T follicular helper cell (primary cell): Measurements from ENCODE around the gene DYNC2H1.

ENCODE experiments used
- DNase-seq: peaks from one replicate; pipeline ENCODE4 v3.0.0-alpha.2; 2020; ENCODE audit warnings: low read depth
- total RNA-seq, 2 experiments: gene quantifications; one replicate each; lab custom pipeline; 2026; lab: John Stamatoyannopoulos, UW

The DYNC2H1 gene
- total RNA-seq, result 8.2 to 19.4 reads per million in 2 experiments

- DNase-seq, result peak; percentile 79
Observed at GRCh38 chr11:103108933-103109817, at the start of gene DYNC2H1. Gene DYNC2H1 (plus strand): TSS chr11:103109426. CDS start chr11:103109575, 149 bp downstream.

GRCh38 chr11:103061656-103062055 lies 47.6 kb upstream of the DYNC2H1 start:
- DNase-seq, result no peak

GRCh38 chr11:103067118-103067517 lies 42.1 kb upstream of the DYNC2H1 start:
- DNase-seq, result no peak

- no peak for DNase-seq
Observed at GRCh38 chr11:103069367-103069766, 39.9 kb upstream of the DYNC2H1 start.

- DNase-seq, result no peak
Observed at GRCh38 chr11:103070142-103070541, 39.1 kb upstream of the DYNC2H1 start.

GRCh38 chr11:103071008-103071407 lies 38.2 kb upstream of the DYNC2H1 start:
- DNase-seq, result no peak

GRCh38 chr11:103076361-103076760 lies 32.9 kb upstream of the DYNC2H1 start:
- no peak for DNase-seq

GRCh38 chr11:103077554-103077953 lies 31.7 kb upstream of the DYNC2H1 start:
- no peak for DNase-seq

- no peak for DNase-seq
Observed at GRCh38 chr11:103078710-103079109, 30.5 kb upstream of the DYNC2H1 start.

GRCh38 chr11:103079833-103080232 lies 29.4 kb upstream of the DYNC2H1 start:
- DNase-seq, result no peak

GRCh38 chr11:103085758-103086365 lies 23.4 kb upstream of the DYNC2H1 start:
- no peak for DNase-seq

- DNase-seq, result no peak
Observed at GRCh38 chr11:103086461-103086860, 22.8 kb upstream of the DYNC2H1 start.

- no peak for DNase-seq
Observed at GRCh38 chr11:103091064-103091800, 18.0 kb upstream of the DYNC2H1 start.

GRCh38 chr11:103091801-103092524 lies 17.3 kb upstream of the DYNC2H1 start, which contains the start of gene DCUN1D5:
Gene DCUN1D5 (minus strand): TSS chr11:103092160. CDS start chr11:103091872, 288 bp downstream.
- peak; percentile 92 for DNase-seq

GRCh38 chr11:103097279-103097678 lies 11.9 kb upstream of the DYNC2H1 start:
- DNase-seq, result no peak

- DNase-seq, result no peak
Observed at GRCh38 chr11:103109818-103110388, 677 bp downstream of the DYNC2H1 start.

GRCh38 chr11:103110391-103110790 lies 1.2 kb downstream of the DYNC2H1 start:
- no peak for DNase-seq

GRCh38 chr11:103111400-103111799 lies 2.2 kb downstream of the DYNC2H1 start:
- no peak for DNase-seq

- DNase-seq, result no peak
Observed at GRCh38 chr11:103112364-103112763, 3.1 kb downstream of the DYNC2H1 start.

GRCh38 chr11:103114836-103115235 lies 5.6 kb downstream of the DYNC2H1 start:
- DNase-seq, result no peak

GRCh38 chr11:103125462-103125861 lies 16.2 kb downstream of the DYNC2H1 start:
- no peak for DNase-seq
